ENCODE results near the gene GDF10.

DNA sequence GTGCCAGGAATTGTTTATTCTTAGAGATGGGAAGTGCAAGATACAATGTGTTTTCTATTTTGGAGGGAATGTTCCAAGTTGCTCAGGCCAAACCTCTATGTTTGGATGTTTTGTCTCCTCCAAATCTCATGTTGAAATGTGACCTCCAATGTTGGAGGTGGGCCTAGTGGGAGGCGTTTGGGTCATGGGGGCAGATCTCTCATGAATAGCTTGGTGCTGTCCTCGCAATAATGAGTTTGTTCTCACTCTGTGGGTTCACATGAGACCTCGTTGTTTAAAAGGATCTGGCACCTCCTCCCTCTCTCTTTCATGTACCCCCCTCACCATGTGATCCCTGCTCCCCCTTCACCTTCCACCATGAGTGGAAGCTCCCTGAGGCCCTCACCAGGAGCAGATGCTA lies 8.3 kb upstream of the GDF10 start:
- TF ChIP-seq, protein P1, sequence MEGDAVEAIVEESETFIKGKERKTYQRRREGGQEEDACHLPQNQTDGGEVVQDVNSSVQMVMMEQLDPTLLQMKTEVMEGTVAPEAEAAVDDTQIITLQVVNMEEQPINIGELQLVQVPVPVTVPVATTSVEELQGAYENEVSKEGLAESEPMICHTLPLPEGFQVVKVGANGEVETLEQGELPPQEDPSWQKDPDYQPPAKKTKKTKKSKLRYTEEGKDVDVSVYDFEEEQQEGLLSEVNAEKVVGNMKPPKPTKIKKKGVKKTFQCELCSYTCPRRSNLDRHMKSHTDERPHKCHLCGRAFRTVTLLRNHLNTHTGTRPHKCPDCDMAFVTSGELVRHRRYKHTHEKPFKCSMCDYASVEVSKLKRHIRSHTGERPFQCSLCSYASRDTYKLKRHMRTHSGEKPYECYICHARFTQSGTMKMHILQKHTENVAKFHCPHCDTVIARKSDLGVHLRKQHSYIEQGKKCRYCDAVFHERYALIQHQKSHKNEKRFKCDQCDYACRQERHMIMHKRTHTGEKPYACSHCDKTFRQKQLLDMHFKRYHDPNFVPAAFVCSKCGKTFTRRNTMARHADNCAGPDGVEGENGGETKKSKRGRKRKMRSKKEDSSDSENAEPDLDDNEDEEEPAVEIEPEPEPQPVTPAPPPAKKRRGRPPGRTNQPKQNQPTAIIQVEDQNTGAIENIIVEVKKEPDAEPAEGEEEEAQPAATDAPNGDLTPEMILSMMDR (IDR thresholded peaks at IDR 0.05), result no peak
- TF ChIP-seq POLR2A (IDR thresholded peaks at IDR 0.05), result no peak
